ENCODE data around the gene KIRREL3.

DNA sequence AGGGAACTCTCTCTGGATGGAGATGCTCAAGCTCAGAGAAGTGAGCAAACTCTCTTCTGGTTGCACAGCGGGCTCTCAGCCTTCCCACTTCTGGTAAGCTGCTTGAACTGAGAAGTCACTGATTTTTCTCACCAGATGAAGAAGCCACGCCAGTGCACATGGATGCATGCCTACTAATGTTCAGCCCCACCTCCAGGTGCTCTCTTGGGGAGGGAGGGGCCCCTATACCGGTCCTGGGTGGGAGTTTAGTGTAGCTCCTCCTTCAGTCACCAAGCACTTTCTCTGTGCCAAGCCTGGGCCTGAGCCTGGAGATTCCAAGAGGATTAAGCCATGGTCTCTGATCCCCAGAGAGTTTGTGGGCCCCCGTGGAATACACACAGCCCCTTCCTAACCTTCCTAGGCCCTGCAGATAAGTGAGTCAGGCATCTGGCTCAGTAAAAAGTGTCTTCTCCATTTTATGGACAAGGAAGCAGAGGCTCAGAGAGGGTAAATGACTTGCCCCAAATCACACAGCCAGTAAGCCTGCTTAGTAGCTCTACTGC is 502.9 kb downstream of the KIRREL3 start:
- TF ChIP-seq POLR2AphosphoS5 (IDR thresholded peaks at IDR 0.05; ENCODE audit: low read depth, low read length) = no peak
- no peak for TF ChIP-seq TAF1 (IDR thresholded peaks at IDR 0.05; ENCODE audit: low read depth, low read length)
- TF ChIP-seq POLR2A (IDR thresholded peaks at IDR 0.05; ENCODE audit: low read depth, low read length) = no peak
- TF ChIP-seq PAX5 (IDR thresholded peaks at IDR 0.05; ENCODE audit: insufficient read depth, low read length, severe bottlenecking) = no peak
- no peak for TF ChIP-seq POU2F2 (IDR thresholded peaks at IDR 0.05; ENCODE audit: low read depth, low read length)
- TF ChIP-seq SPI1 (IDR thresholded peaks at IDR 0.05; ENCODE audit: low read depth, low read length) = no peak
